Liver (tissue), 9 donors: ENCODE data around the gene ALG12. TPM values are rescaled to one million over a fixed set of nuclear protein-coding genes. Genes with fewer than 3 reads are reported as not detected.

Source experiments
- DNase-seq: peaks from one replicate; pipeline ENCODE4 v3.0.0-alpha.2; 2017; ENCODE audit warnings: low spot score
- H3K27ac ChIP-seq, 2 donors: one replicate each; pipeline ENCODE4 v1.7.0; 2013; ENCODE audit warnings: inconsistent platforms in 2 of 2, low read length in 2 of 2, control low read depth in 1 of 2, low read depth in 1 of 2, mild to moderate bottlenecking in 1 of 2
- H3K27me3 ChIP-seq, 4 donors: one replicate each; pipeline versions ENCODE4 v1.6.1 to v1.7.0; 2013; ENCODE audit warnings: low read length in 3 of 4, inconsistent platforms in 1 of 4, mild to moderate bottlenecking in 1 of 4, moderate library complexity in 1 of 4; ENCODE audit not compliant: control insufficient read depth in 4 of 4, insufficient read depth in 4 of 4
- H3K36me3 ChIP-seq, 4 donors: one replicate each; pipeline versions ENCODE4 v1.6.1 to v1.7.0; 2013; ENCODE audit warnings: low read length in 3 of 4, mild to moderate bottlenecking in 3 of 4, low read depth in 1 of 4, moderate library complexity in 1 of 4; ENCODE audit not compliant: control insufficient read depth in 4 of 4, insufficient read depth in 3 of 4
- H3K4me1 ChIP-seq, 4 donors: one replicate each; pipeline versions ENCODE4 v1.6.1 to v1.7.0; 2013; ENCODE audit warnings: low read length in 3 of 4, mild to moderate bottlenecking in 3 of 4, moderate library complexity in 1 of 4; ENCODE audit not compliant: control insufficient read depth in 4 of 4, insufficient read depth in 4 of 4
- H3K4me3 ChIP-seq, 3 donors: one replicate each; pipeline versions ENCODE4 v1.6.1 to v1.7.0; 2013; ENCODE audit warnings: low read length in 3 of 3, control low read depth in 1 of 3, low read depth in 1 of 3, mild to moderate bottlenecking in 1 of 3
- H3K9ac ChIP-seq, 2 donors: one replicate each; pipeline ENCODE4 v1.7.0; 2013; ENCODE audit warnings: low read length in 2 of 2, mild to moderate bottlenecking in 2 of 2, moderate library complexity in 2 of 2, control low read depth in 1 of 2, low read depth in 1 of 2
- H3K9me3 ChIP-seq, 4 donors: one replicate each; pipeline versions ENCODE4 v1.6.1 to v1.7.0; 2013; ENCODE audit warnings: low read length in 3 of 4; ENCODE audit not compliant: control insufficient read depth in 4 of 4
- ATF3 ChIP-seq: IDR thresholded peaks from 2 replicates; pipeline ENCODE4 v1.6.1; 2016; ENCODE audit warnings: antibody characterized with exemption
- CTCF ChIP-seq: fragments of 150-350 bp; IDR thresholded peaks from 2 replicates; pipeline ENCODE4 v1.5.1; 2017; ENCODE audit warnings: improper control_type of control experiment, low read depth, low read length; ENCODE audit not compliant: missing input control
- EGR1 ChIP-seq, 2 donors: IDR thresholded peaks; 2 replicates each; pipeline ENCODE4 v1.6.1; 2016 to 2018; ENCODE audit warnings: antibody characterized with exemption in 2 of 2, low read depth in 2 of 2
- FOXA1 ChIP-seq: IDR thresholded peaks from 2 replicates; pipeline ENCODE4 v1.6.1; 2016; ENCODE audit warnings: antibody characterized with exemption
- FOXA2 ChIP-seq: IDR thresholded peaks from 2 replicates; pipeline ENCODE4 v1.6.1; 2016; ENCODE audit warnings: antibody characterized with exemption
- GABPA ChIP-seq, 2 donors: IDR thresholded peaks in 1 of 2; conservative IDR thresholded peaks in 1 of 2; 2 replicates each; pipeline ENCODE4 v1.6.1; 2016; ENCODE audit warnings: antibody characterized with exemption in 2 of 2, mild to moderate bottlenecking in 1 of 2, moderate library complexity in 1 of 2
- HNF4A ChIP-seq, 2 donors: conservative IDR thresholded peaks; 2 replicates each; pipeline ENCODE4 v1.6.1; 2016; ENCODE audit warnings: antibody characterized with exemption in 2 of 2, mild to moderate bottlenecking in 2 of 2
- HNF4G ChIP-seq: IDR thresholded peaks from 2 replicates; pipeline ENCODE4 v1.6.1; 2016; ENCODE audit warnings: antibody characterized with exemption
- JUND ChIP-seq, 2 donors: IDR thresholded peaks; 2 replicates each; pipeline ENCODE4 v1.6.1; 2016; ENCODE audit warnings: antibody characterized with exemption in 2 of 2
- MAX ChIP-seq: IDR thresholded peaks from 2 replicates; pipeline ENCODE4 v1.6.1; 2016; ENCODE audit warnings: antibody characterized with exemption
- NR2F2 ChIP-seq: IDR thresholded peaks from 2 replicates; pipeline ENCODE4 v1.6.1; 2016; ENCODE audit warnings: antibody characterized with exemption
- RAD21 ChIP-seq, 2 donors: IDR thresholded peaks; 2 replicates each; pipeline ENCODE4 v1.6.1; 2016; ENCODE audit warnings: antibody characterized with exemption in 2 of 2, mild to moderate bottlenecking in 2 of 2
- REST ChIP-seq: IDR thresholded peaks from 2 replicates; pipeline ENCODE4 v1.6.1; 2016; ENCODE audit warnings: antibody characterized with exemption, mild to moderate bottlenecking
- RXRA ChIP-seq, 2 donors: IDR thresholded peaks; 2 replicates each; pipeline ENCODE4 v1.6.1; 2017 to 2018; ENCODE audit warnings: antibody characterized with exemption in 2 of 2, mild to moderate bottlenecking in 1 of 2
- SP1 ChIP-seq: IDR thresholded peaks from 2 replicates; pipeline ENCODE4 v1.6.1; 2018; ENCODE audit warnings: antibody characterized with exemption, mild to moderate bottlenecking
- TAF1 ChIP-seq: conservative IDR thresholded peaks from 2 replicates; pipeline ENCODE4 v1.6.1; 2016; ENCODE audit warnings: antibody characterized with exemption, mild to moderate bottlenecking
- YY1 ChIP-seq: IDR thresholded peaks from 2 replicates; pipeline ENCODE4 v1.6.1; 2016; ENCODE audit warnings: antibody characterized with exemption, mild to moderate bottlenecking
- ZBTB33 ChIP-seq: IDR thresholded peaks from 2 replicates; pipeline ENCODE4 v1.6.1; 2016; ENCODE audit warnings: antibody characterized with exemption
- WGBS: extraction: QIAGEN DNeasy Blood & Tissue Kit; methylation state at CpG from one replicate; pipeline ENCODE4 v1.1.7; 2013; 5-methylcytosine and 5-hydroxymethylcytosine counted together
- polyA plus RNA-seq, 2 donors: library from polyadenylated mRNA; stranded (reverse) in 1 of 2; unstranded in 1 of 2; fragments of 200-250 nt in 1 of 2; fragments of >200 nt in 1 of 2; fragmentation: Nextera tagmentation in 1 of 2; extraction: Ambion mirVana in 1 of 2; gene quantifications; one replicate each; pipeline versions ENCODE4 v1.2.1 to v1.2.3, GENCODE V29; 2013 to 2015
- total RNA-seq, 2 donors: library from RNA; depleted of rRNA; stranded (reverse); fragments of >200 nt; gene quantifications; one replicate each; pipeline ENCODE4 v1.2.3, GENCODE V29; 2014
- donor health status: healthy.
- donor health status: healthy.
- donor health status: healthy.
- donor health status: healthy.
- donor health status: healthy.

The ALG12 gene
- total and polyA plus RNA-seq, 4 donors = 10.4 to 20.2 (median 14.0) TPM

- 81% methylated on average over 27 of the region's 27 CpGs for WGBS
- no peak for DNase-seq
- TF ChIP-seq SP1 (peak; percentile 59), FOXA2 (no peak), RAD21 (IDR thresholded peaks at IDR 0.05) (peak in 1 of 2 donors; percentile 21), REST (no peak), NR2F2 (peak; percentile 71), HNF4A (conservative IDR thresholded peaks at IDR 0.05) (no peak), ZBTB33 (no peak), EGR1 (IDR thresholded peaks at IDR 0.05; ENCODE audit: low read depth in 2 of 2) (peak in 1 of 2 donors; percentile 47), TAF1 (no peak), HNF4G (no peak), CTCF (no peak), ATF3 (no peak), FOXA1 (no peak), YY1 (no peak), GABPA (IDR thresholded peaks at IDR 0.05 in 1 of 2, conservative IDR thresholded peaks at IDR 0.05 in 1 of 2) (peak in 1 of 2 donors; percentile 46), RXRA (IDR thresholded peaks at IDR 0.05) (peak in 1 of 2 donors; percentile 24), JUND (IDR thresholded peaks at IDR 0.05) (no peak), MAX (no peak)
These were observed 19.7 kb upstream of the ALG12 start for GRCh38 chr22:49937758-49938564.

More at GRCh38 chr22:49937758-49938564, 19.7 kb upstream of the ALG12 start:
- H3K4me3 ChIP-seq = no peak overlapping the region
- H3K4me1 ChIP-seq = peaks cover 5 to 41% (median 31%) of the 10 kb centered on the region in 4 donors
- H3K9me3 ChIP-seq = no peaks in the 10 kb centered on the region
- H3K27ac ChIP-seq = peak overlapping the region; percentile 68 to 74
- H3K27me3 ChIP-seq = no peaks in the 10 kb centered on the region
- H3K36me3 ChIP-seq = no peaks in the 10 kb centered on the region
- no peak overlapping the region for H3K9ac ChIP-seq
